HG02678 (cell line): ENCODE data around the gene CDC45.
"Not testable (repeated sequence)": the region's sequence is repeated elsewhere in the genome, so short reads cannot be mapped to it uniquely, and the experiment has no call there.

Experiments
- ATAC-seq: cut with Tn5 transposase; IDR thresholded peaks from one replicate; pipeline ENCODE4 v1.9.1; 2021; ENCODE audit warnings: mild to moderate bottlenecking, moderate library complexity; ENCODE audit not compliant: unreplicated experiment

Gene CDC45

GRCh38 chr22:19525666-19526065, 45.9 kb downstream of the CDC45 start:
- ATAC-seq, result no peak

- ATAC-seq, result no peak
Observed at GRCh38 chr22:19526076-19526701, 46.5 kb downstream of the CDC45 start.

DNA sequence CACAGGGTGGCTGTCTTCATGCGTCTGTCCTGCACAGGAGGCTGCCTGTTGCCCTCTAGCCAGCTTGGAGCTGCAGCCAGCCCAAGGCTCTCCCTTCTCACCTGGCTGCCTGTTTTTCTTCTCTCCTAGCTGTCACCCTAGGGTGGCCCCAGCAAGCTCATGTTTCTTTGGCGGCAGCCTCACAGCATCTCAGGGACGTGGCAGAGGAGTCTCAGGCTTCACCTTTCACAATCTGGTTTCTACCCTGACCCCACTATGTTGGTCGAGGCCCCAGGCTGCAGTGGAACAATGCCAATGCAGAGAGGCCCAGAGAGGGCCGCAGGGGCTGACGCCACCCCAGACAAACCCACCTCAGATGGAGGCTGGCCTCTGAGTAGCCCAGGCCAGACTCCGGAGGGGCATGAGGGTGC, 47.0 kb downstream of the CDC45 start:
- ATAC-seq, result no peak

GRCh38 chr22:19527321-19527721, 47.6 kb downstream of the CDC45 start:
- no peak for ATAC-seq

DNA sequence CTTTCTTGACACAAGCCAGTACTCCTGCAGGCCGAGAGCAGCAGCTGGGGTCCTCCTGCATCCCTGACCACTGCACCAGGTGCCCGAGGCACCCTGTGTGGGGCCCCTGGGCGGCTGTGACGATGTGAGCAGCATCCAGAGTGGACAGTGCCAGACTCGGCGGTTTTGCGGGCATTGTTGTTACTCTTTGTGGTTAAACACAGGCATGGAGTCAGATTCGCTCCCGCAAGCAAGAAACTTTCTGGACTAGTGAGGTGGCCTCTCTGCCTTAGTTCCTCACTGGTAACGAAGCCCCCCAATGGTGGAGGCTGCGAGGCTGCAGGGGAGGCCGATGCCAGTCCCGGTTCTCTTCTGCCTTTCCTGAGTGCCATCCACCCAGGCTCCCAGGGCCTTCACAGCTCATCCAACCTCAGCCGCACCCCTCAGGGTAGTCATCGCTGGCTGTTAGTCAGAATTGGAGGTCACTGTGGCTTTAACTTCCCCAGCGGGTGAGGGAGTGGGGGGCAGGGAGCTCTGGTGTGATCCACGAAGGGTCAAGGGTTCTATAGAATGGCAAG, 48.2 kb downstream of the CDC45 start:
- no peak for ATAC-seq

DNA sequence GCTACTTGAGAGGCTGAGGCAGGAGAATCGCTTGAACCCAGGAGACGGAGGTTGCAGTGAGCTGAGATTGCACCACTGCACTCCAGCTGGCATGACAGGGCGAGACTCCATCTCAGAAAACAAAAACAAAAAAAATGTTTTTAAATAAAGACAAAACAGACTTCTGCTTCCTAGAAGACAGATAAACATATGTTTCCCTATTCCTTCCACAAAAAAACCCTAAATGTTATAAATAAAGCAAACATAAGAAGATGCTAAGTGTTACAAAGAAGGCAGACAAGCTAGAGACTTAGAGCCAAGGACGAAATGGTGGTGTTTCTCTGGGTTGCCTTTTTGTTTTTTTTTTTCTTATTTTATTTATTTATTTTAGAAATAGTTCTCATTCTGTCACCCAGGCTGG, 50.1 kb downstream of the CDC45 start:
- no peak for ATAC-seq

GRCh38 chr22:19530751-19531150, 51.0 kb downstream of the CDC45 start:
- no peak for ATAC-seq

DNA sequence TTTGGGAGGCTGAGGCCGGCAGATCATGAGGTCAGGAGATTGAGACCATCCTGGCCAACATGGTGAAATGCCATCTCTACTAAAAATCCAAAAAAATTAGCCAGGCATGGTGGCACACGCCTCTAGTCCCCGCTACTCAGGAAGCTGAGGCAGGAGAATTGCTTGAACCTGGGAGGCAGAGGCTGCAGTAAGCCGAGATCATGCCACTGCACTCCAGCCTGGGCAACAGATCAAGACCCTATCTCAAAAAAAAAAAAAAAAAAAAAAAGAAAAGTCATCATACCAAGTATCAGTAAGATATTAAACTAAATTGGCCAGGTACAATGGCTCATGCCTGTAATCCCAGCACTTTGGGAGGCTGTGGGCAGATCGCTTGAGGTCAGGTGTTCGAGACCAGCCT, 51.6 kb downstream of the CDC45 start:
- not testable (repeated sequence) for ATAC-seq

- no peak for ATAC-seq
Observed at GRCh38 chr22:19533049-19533626, 53.4 kb downstream of the CDC45 start.

DNA sequence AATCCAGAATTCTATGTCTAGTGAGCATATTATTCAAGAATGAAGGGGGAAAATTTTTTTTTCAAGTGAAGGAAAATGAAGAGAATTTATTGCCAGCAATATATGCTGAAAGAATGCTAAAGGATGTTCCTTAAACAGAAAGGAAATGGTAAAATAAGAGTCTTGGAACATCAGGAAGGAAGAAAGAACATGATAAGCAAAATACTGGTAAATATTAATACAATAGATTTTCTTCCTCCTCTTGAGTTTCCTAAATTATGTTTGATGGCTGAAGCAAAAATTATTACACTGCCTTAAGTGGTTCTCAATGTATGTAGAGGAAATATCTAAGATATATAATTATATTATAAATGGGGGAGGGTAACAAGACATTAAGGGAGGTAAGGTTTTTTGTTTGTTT, 54.1 kb downstream of the CDC45 start:
- ATAC-seq, result no peak

DNA sequence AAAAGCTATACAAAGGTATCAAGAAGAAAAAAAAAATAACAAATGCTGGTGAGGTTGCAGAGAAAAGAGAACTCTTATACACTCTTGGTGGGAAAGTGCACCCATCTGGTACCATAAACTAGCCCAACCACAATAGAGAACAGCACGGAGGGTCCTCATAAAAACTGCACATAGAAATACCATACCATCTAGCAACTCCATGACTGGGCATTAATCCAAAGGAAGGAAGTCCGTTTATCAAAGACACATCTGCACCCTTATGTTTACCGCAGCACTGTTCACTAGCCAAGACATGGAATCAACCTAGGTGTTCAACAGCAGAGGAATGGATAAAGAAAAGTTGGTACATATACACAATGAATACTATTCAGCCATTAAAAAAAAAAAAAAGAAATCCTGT, 55.3 kb downstream of the CDC45 start:
- ATAC-seq, result no peak

- no peak for ATAC-seq
Observed at GRCh38 chr22:19536564-19536963, 56.8 kb downstream of the CDC45 start.

DNA sequence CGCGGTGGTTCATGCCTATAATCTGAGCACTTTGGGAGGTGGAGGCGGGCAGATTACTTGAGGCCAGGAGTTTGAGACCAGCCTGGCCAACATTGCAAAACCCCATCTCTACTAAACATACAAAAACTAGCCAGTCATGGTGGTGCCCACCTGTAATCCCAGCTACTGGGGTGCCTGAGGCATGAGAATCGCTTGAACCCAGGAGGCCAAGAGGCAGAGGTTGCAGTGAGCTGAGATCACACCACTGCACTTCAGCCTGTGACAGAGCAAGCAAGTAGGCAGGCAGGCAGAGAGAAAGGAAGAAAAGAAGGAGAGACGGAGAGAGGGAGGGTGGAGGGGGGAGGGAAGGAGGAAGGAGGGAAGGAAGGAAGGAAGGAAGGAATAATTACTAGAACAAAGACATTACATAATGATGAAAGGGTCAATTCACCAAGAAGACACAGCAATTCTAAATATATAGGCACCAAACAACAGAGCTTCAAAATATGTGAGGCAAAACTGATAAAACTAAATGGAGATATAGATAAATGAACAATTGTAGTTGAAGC, 58.3 kb downstream of the CDC45 start:
- no peak for ATAC-seq

DNA sequence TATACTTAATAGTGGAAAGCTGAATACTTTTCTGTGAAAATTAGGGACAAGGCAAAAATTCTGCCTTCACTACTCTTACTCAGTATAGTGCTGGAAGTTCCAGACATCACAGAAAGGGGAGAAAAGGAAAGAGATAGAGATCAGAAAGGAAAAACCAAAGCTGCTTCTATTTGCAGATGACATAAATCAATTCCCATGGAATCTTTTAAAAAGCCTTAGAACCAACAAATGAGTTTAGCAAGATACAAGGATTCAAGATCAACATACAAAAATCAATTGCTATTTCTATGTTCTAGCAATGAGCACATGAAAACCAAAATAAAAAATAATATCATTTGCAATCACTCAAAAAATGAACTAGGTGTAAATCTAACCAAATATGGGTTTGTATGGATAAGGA, 60.7 kb downstream of the CDC45 start:
- ATAC-seq, result no peak

GRCh38 chr22:19543970-19544708, 64.4 kb downstream of the CDC45 start:
- no peak for ATAC-seq

GRCh38 chr22:19545935-19546207, 66.2 kb downstream of the CDC45 start:
- no peak for ATAC-seq

- ATAC-seq, result no peak
Observed at GRCh38 chr22:19546680-19547079, 67.0 kb downstream of the CDC45 start.

DNA sequence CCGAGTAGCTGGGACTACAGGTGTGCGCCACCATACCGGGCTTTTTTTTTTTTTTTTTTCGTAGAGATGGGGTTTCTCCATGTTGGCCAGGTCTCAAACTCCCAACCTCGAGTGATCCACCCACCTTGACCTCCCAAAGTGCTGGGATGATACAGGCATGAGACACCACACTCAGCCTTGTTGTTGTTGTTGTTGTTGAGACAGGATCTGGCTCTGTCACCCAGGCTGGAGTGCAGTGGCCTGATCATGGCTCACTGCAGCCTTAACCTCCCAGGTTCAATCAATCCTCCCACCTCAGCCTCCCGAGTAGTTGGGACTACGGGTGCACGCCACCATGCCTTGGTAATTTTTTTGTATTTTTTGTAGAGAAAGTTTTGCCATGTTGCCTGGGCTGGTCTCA, 67.9 kb downstream of the CDC45 start:
- ATAC-seq, result no peak

GRCh38 chr22:19548427-19548826, 68.7 kb downstream of the CDC45 start:
- not testable (repeated sequence) for ATAC-seq

DNA sequence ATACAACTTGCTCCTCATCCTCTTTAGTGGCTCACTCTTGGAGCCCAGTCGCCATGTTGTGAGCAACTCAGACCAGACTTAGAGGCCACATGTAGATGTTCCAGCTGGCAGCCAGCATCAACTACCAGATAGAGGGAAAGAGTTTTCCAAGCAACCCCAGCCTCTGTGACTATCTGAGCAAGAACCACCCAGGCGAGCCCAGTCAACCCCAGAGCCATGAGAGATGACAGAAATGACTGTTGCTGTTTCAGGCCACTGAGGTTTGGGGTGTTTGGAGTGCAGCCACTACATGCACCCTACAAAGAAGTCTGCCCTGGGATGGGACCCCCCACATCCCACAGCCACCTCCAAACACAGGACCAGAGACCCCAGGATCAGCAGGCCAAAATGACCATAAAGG, 69.2 kb downstream of the CDC45 start:
- no peak for ATAC-seq

GRCh38 chr22:19549428-19549827, 69.7 kb downstream of the CDC45 start:
- no peak for ATAC-seq

GRCh38 chr22:19550382-19550781, 70.7 kb downstream of the CDC45 start:
- ATAC-seq, result no peak
